ENCODE results near the gene KIR2DL1. TPM values are rescaled to one million over a fixed set of nuclear protein-coding genes. Genes with fewer than 3 reads are reported as not detected.

The KIR2DL1 gene
- total and polyA plus RNA-seq, 2 donors (not counting 1 experiment from before 2014, with no cell fraction given) = not detected

DNA sequence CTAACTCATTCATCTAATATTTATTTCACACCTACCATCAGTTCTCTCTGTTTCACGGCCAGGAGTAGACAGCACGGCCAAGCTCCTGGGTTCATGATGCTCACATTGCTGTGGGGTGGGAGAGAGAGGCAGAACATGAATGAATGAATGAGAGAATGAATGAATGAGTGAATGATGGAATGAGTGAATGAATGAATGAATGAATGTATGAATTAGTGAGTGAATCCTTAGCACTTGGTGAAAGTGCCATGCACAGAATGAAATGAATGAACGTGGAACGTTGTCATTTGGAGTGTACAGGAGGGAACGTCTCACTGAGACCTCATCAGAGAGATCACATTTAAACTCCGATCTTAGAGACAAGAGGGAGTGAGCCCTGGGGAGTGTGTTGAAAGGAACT, 21.9 kb downstream of the KIR2DL1 start:
- no peak for TF ChIP-seq EZH2 (IDR thresholded peaks at IDR 0.05; ENCODE audit: low read length, missing control alignments)
- TF ChIP-seq, protein P1, sequence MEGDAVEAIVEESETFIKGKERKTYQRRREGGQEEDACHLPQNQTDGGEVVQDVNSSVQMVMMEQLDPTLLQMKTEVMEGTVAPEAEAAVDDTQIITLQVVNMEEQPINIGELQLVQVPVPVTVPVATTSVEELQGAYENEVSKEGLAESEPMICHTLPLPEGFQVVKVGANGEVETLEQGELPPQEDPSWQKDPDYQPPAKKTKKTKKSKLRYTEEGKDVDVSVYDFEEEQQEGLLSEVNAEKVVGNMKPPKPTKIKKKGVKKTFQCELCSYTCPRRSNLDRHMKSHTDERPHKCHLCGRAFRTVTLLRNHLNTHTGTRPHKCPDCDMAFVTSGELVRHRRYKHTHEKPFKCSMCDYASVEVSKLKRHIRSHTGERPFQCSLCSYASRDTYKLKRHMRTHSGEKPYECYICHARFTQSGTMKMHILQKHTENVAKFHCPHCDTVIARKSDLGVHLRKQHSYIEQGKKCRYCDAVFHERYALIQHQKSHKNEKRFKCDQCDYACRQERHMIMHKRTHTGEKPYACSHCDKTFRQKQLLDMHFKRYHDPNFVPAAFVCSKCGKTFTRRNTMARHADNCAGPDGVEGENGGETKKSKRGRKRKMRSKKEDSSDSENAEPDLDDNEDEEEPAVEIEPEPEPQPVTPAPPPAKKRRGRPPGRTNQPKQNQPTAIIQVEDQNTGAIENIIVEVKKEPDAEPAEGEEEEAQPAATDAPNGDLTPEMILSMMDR (conservative IDR thresholded peaks at IDR 0.05 in 1 of 2, IDR thresholded peaks at IDR 0.05 in 1 of 2; ENCODE audit: low read depth in 1 of 2, low read length in 2 of 2) = no peak
- H3K27ac ChIP-seq (ENCODE audit: insufficient read depth, low read length) = no peak overlapping the region

DNA sequence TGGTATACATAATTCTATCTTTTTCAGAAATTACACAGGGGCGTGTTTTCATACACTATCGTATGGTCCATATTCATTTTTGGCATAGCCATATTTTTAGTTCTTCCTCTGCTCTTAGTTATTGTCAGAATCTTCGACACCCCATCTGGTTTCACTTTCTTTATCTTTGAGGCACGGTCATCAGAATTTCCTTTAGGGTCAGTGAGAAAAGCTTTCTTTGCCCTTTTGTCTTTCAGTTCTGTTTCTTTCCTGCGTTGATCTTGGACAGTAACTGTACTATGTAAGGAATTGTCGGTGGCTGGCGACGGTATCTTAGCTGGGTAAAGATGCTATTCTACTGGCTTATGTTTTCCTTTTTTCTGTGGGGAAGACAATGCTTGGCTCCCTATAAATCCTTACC, 23.2 kb downstream of the KIR2DL1 start:
- Histone ChIP-seq H3K79me2 (ENCODE audit: control insufficient read depth, insufficient read depth, low read length) (no peaks in the 10 kb centered on the region), H3K4me3 (replicated peaks in 1 of 4; ENCODE audit: control extremely low read depth in 1 of 4, insufficient read depth in 1 of 4, low read depth in 3 of 4, low read length in 4 of 4) (no peak overlapping the region), H3K4me2 (ENCODE audit: extremely low read depth, insufficient read depth, low read length) (no peak overlapping the region), H3K27me3 (ENCODE audit: control insufficient read depth, insufficient read depth, low read length) (no peaks in the 10 kb centered on the region), H4K20me1 (ENCODE audit: control insufficient read depth, extremely low read depth, insufficient read depth, low read length) (no peaks in the 10 kb centered on the region), H3K36me3 (ENCODE audit: control insufficient read depth, insufficient read depth, low read length) (no peaks in the 10 kb centered on the region), H3K9me3 (ENCODE audit: control insufficient read depth, insufficient read depth, low read depth, low read length) (no peaks in the 10 kb centered on the region), H3K4me1 (ENCODE audit: control insufficient read depth, extremely low read depth, insufficient read depth, low read length) (no peaks in the 10 kb centered on the region), H3K9ac (ENCODE audit: insufficient read depth, low read length) (no peak overlapping the region), H2AFZ (ENCODE audit: low read length) (no peak overlapping the region), H3K27ac (ENCODE audit: insufficient read depth, low read length) (no peak overlapping the region)
- DNase-seq (ENCODE audit: low read depth in 2 of 2) = no peak
- TF ChIP-seq, protein P1 (conservative IDR thresholded peaks at IDR 0.05 in 1 of 2, IDR thresholded peaks at IDR 0.05 in 1 of 2; ENCODE audit: low read depth in 1 of 2, low read length in 2 of 2) = no peak

More for the DNA sequence above, 21.9 kb downstream of the KIR2DL1 start:
- Histone ChIP-seq H2AFZ (ENCODE audit: low read length) (no peak overlapping the region), H3K4me3 (replicated peaks in 1 of 4; ENCODE audit: control extremely low read depth in 1 of 4, insufficient read depth in 1 of 4, low read depth in 3 of 4, low read length in 4 of 4) (no peak overlapping the region), H3K27me3 (ENCODE audit: control insufficient read depth, insufficient read depth, low read length) (no peaks in the 10 kb centered on the region), H3K9me3 (ENCODE audit: control insufficient read depth, insufficient read depth, low read depth, low read length) (no peaks in the 10 kb centered on the region), H4K20me1 (ENCODE audit: control insufficient read depth, extremely low read depth, insufficient read depth, low read length) (no peaks in the 10 kb centered on the region), H3K4me1 (ENCODE audit: control insufficient read depth, extremely low read depth, insufficient read depth, low read length) (no peaks in the 10 kb centered on the region), H3K9ac (ENCODE audit: insufficient read depth, low read length) (no peak overlapping the region), H3K79me2 (ENCODE audit: control insufficient read depth, insufficient read depth, low read length) (no peaks in the 10 kb centered on the region), H3K36me3 (ENCODE audit: control insufficient read depth, insufficient read depth, low read length) (no peaks in the 10 kb centered on the region), H3K4me2 (ENCODE audit: extremely low read depth, insufficient read depth, low read length) (no peak overlapping the region)
- DNase-seq (ENCODE audit: low read depth in 2 of 2) = no peak

DNA sequence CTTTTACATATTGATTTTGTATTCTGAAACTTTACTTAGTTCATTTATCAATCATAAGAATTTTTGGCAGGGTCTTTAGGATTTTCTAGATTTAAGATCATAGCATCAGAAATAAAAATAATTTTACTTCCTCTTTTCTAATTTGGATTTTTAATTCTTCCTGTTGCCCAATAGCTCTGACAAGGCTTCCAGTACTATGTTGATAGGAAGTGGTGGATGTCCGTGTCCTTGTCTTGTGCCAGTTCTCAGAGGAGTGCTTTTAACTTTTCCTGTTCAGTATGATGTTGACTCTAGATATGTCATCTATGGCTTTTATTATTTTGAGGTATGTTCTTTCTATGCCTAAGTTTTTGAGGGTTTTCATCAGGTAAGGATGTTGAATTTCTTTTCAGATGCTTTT, 26.2 kb downstream of the KIR2DL1 start:
- H3K27me3 ChIP-seq (ENCODE audit: control insufficient read depth, insufficient read depth, low read length) = no peaks in the 10 kb centered on the region
- H4K20me1 ChIP-seq (ENCODE audit: control insufficient read depth, extremely low read depth, insufficient read depth, low read length) = no peaks in the 10 kb centered on the region
- H2AFZ ChIP-seq (ENCODE audit: low read length) = no peak overlapping the region
- no peaks in the 10 kb centered on the region for H3K9me3 ChIP-seq (ENCODE audit: control insufficient read depth, insufficient read depth, low read depth, low read length)
- H3K4me3 ChIP-seq (replicated peaks in 1 of 4; ENCODE audit: control extremely low read depth in 1 of 4, insufficient read depth in 1 of 4, low read depth in 3 of 4, low read length in 4 of 4) = no peak overlapping the region
- H3K4me1 ChIP-seq (ENCODE audit: control insufficient read depth, extremely low read depth, insufficient read depth, low read length) = no peaks in the 10 kb centered on the region
- H3K9ac ChIP-seq (ENCODE audit: insufficient read depth, low read length) = no peak overlapping the region
- no peak overlapping the region for H3K27ac ChIP-seq (ENCODE audit: insufficient read depth, low read length)
- DNase-seq (ENCODE audit: low read depth in 2 of 2) = no peak
- no peaks in the 10 kb centered on the region for H3K79me2 ChIP-seq (ENCODE audit: control insufficient read depth, insufficient read depth, low read length)
- TF ChIP-seq, protein P1 (conservative IDR thresholded peaks at IDR 0.05 in 1 of 2, IDR thresholded peaks at IDR 0.05 in 1 of 2; ENCODE audit: low read depth in 1 of 2, low read length in 2 of 2) = no peak
- no peak for TF ChIP-seq EZH2 (IDR thresholded peaks at IDR 0.05; ENCODE audit: low read length, missing control alignments)
- H3K36me3 ChIP-seq (ENCODE audit: control insufficient read depth, insufficient read depth, low read length) = no peaks in the 10 kb centered on the region
- no peak overlapping the region for H3K4me2 ChIP-seq (ENCODE audit: extremely low read depth, insufficient read depth, low read length)

Measured in fibroblast of lung (primary cell).